WTC11 (cell line): Measurements from ENCODE around the gene FFAR2. TPM values are rescaled to one million over a fixed set of nuclear protein-coding genes. Genes with fewer than 3 reads are reported as not detected.

ENCODE experiments used
- ATAC-seq: fragments of 200-7000 bp; cut with Tn5 transposase; 2 replicates; pipeline ENCODE4 v1.10.0; 2021; ENCODE audit warnings: mild to moderate bottlenecking, moderate library complexity
- CTCF ChIA-PET: fragments of 300-600 bp; sonication (Branson Sonifier 250); formaldehyde crosslinking; loops from one replicate; lab custom pipeline; 2021; ENCODE audit warnings: antibody characterized with exemption; lab: Charles Lee
- POLR2A ChIA-PET: fragments of 350-600 bp; sonication (Branson Sonifier 250); formaldehyde crosslinking; loops from one replicate; lab custom pipeline; 2021; ENCODE audit warnings: antibody characterized with exemption; lab: Charles Lee
- DNase-seq: peaks from one replicate; pipeline ENCODE4 v3.0.0; 2021; ENCODE audit warnings: low spot score
- H3K27ac Mint-ChIP-seq: 2 replicates; pipeline ENCODE4 v1.8.0; 2021; ENCODE audit warnings: mixed read lengths
- H3K27me3 Mint-ChIP-seq: 2 replicates; pipeline ENCODE4 v1.8.0; 2021; ENCODE audit warnings: low read depth, mild to moderate bottlenecking, moderate library complexity, mixed read lengths
- H3K36me3 Mint-ChIP-seq: 2 replicates; pipeline ENCODE4 v1.8.0; 2021; ENCODE audit warnings: mixed read lengths
- H3K4me1 Mint-ChIP-seq: 2 replicates; pipeline ENCODE4 v1.8.0; 2022; ENCODE audit warnings: mixed read lengths
- H3K4me3 Mint-ChIP-seq: 2 replicates; pipeline ENCODE4 v1.8.0; 2021; ENCODE audit warnings: mild to moderate bottlenecking, moderate library complexity, mixed read lengths
- H3K9me3 Mint-ChIP-seq: 2 replicates; pipeline ENCODE4 v1.8.0; 2021; ENCODE audit warnings: mixed read lengths
- EMX1 ChIP-seq: fragments of 250-450 bp; sonication (Bioruptor Pico); IDR thresholded peaks from 2 replicates; pipeline ENCODE4 v1.8.0; 2021; ENCODE audit warnings: mild to moderate bottlenecking
- FOXJ3 ChIP-seq: sonication (generic); formaldehyde crosslinking; IDR thresholded peaks from 2 replicates; pipeline ENCODE4 v1.9.0; 2021; ENCODE audit warnings: missing genetic modification reagents, mild to moderate bottlenecking, borderline replicate concordance
- GRHL2 ChIP-seq: fragments of 250-450 bp; sonication (Bioruptor Pico); IDR thresholded peaks from 2 replicates; pipeline ENCODE4 v1.8.0; 2022; ENCODE audit warnings: mild to moderate bottlenecking, moderate library complexity; ENCODE audit not compliant: insufficient replicate concordance, severe bottlenecking
- MYBL2 ChIP-seq: sonication (generic); formaldehyde crosslinking; IDR thresholded peaks from 2 replicates; pipeline ENCODE4 v1.8.1; 2023; ENCODE audit warnings: mild to moderate bottlenecking, moderate library complexity, missing genetic modification reagents
- NFATC4 ChIP-seq: fragments of 250-450 bp; sonication (Bioruptor Pico); IDR thresholded peaks from 2 replicates; pipeline ENCODE4 v1.9.0; 2021; ENCODE audit warnings: mild to moderate bottlenecking
- NR1H2 ChIP-seq: sonication (generic); formaldehyde crosslinking; IDR thresholded peaks from 2 replicates; pipeline ENCODE4 v1.9.0; 2021; ENCODE audit warnings: mild to moderate bottlenecking, moderate library complexity, missing genetic modification reagents
- NR2C2 ChIP-seq: sonication (generic); formaldehyde crosslinking; IDR thresholded peaks from 2 replicates; pipeline ENCODE4 v1.8.0; 2022; ENCODE audit warnings: mild to moderate bottlenecking, missing genetic modification reagents
- TEAD1 ChIP-seq: sonication (generic); formaldehyde crosslinking; IDR thresholded peaks from 2 replicates; pipeline ENCODE4 v1.8.0; 2022; ENCODE audit warnings: mild to moderate bottlenecking, missing genetic modification reagents
- ZNF423 ChIP-seq: fragments of 250-450 bp; sonication (Bioruptor Pico); IDR thresholded peaks from 2 replicates; pipeline ENCODE4 v2.1.2; 2022; ENCODE audit warnings: mild to moderate bottlenecking, moderate library complexity
- ZNF671 ChIP-seq: fragments of 250-450 bp; sonication (Bioruptor Pico); IDR thresholded peaks from 2 replicates; pipeline ENCODE4 v1.8.0; 2021; ENCODE audit warnings: mild to moderate bottlenecking
- total RNA-seq: library from RNA; stranded (reverse); gene quantifications from 3 replicates; pipeline ENCODE4 v1.2.3, GENCODE V29; 2021
- TF ChIP-seq, protein P1 (sequence below): sonication (generic); formaldehyde crosslinking; IDR thresholded peaks from 2 replicates; pipeline ENCODE4 v1.8.1; 2023; ENCODE audit warnings: mild to moderate bottlenecking, missing genetic modification reagents, moderate library complexity
- TF ChIP-seq, protein P2 (sequence below): sonication (generic); formaldehyde crosslinking; IDR thresholded peaks from 2 replicates; pipeline ENCODE4 v1.8.0; 2023; ENCODE audit warnings: missing genetic modification reagents
- TF ChIP-seq, protein P3 (sequence below): sonication (generic); formaldehyde crosslinking; IDR thresholded peaks from 2 replicates; pipeline ENCODE4 v1.8.1; 2023; ENCODE audit warnings: mild to moderate bottlenecking, missing genetic modification reagents
- TF ChIP-seq, protein P4 (sequence below): sonication (generic); formaldehyde crosslinking; IDR thresholded peaks from 2 replicates; pipeline ENCODE4 v1.8.1; 2023; ENCODE audit warnings: mild to moderate bottlenecking, moderate library complexity, missing genetic modification reagents
- TF ChIP-seq, protein P5 (sequence below): sonication (generic); formaldehyde crosslinking; IDR thresholded peaks from 2 replicates; pipeline ENCODE4 v1.8.1; 2023; ENCODE audit warnings: mild to moderate bottlenecking, missing genetic modification reagents
- TF ChIP-seq, protein P6 (sequence below): sonication (generic); formaldehyde crosslinking; IDR thresholded peaks from 2 replicates; pipeline ENCODE4 v1.8.1; 2022; ENCODE audit warnings: low read depth, mild to moderate bottlenecking, moderate library complexity, missing genetic modification reagents, borderline replicate concordance
- TF ChIP-seq, protein P7 (sequence below): sonication (generic); formaldehyde crosslinking; IDR thresholded peaks from 2 replicates; pipeline ENCODE4 v1.8.1; 2023; ENCODE audit warnings: mild to moderate bottlenecking, missing genetic modification reagents, borderline replicate concordance

Gene FFAR2
- total RNA-seq, 1 experiment from 2014 or later: not detected

DNA sequence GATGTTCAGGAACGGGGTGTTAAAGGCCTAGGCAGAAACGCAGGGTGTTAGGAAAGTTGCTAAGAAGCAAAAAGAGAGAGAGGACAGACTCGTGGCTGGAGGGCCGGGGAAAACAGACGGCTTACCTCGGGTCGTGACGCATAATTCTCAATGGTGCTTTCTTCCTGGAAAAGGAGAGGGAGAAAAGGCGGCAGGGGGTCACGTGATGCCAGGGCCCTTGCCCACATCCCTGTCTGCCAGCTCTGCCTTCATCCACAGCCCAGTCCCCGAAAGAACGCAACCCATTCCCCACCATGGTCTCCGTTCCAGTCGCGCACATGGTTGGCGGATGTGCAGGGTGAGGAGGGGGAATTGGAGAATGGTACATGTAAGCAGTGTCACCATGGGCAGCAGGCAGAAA lies 40.6 kb downstream of the FFAR2 start:
- H3K36me3 Mint-ChIP-seq: no peaks in the 10 kb centered on the region
- ChIA-PET CTCF (interaction anchor here (1.6 to 4.4 kb wide), 2 partner anchors 22 to 136 kb away, joined by 4 to 19 read pairs; no protein-coding TSS in a partner anchor), POLR2A (no interaction called here)
- H3K27me3 Mint-ChIP-seq: peaks cover 28% of the 10 kb centered on the region
- TF ChIP-seq NR2C2: no peak
- TF ChIP-seq, protein P1, sequence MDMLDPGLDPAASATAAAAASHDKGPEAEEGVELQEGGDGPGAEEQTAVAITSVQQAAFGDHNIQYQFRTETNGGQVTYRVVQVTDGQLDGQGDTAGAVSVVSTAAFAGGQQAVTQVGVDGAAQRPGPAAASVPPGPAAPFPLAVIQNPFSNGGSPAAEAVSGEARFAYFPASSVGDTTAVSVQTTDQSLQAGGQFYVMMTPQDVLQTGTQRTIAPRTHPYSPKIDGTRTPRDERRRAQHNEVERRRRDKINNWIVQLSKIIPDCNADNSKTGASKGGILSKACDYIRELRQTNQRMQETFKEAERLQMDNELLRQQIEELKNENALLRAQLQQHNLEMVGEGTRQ: peak; percentile 20; the same call in 1 of the 2 replicates
- H3K4me1 Mint-ChIP-seq: no peaks in the 10 kb centered on the region
- DNase-seq: no peak
- no peak overlapping the region for H3K4me3 Mint-ChIP-seq
- no peaks in the 10 kb centered on the region for H3K9me3 Mint-ChIP-seq
- ATAC-seq: no peak
- H3K27ac Mint-ChIP-seq: no peak overlapping the region

DNA sequence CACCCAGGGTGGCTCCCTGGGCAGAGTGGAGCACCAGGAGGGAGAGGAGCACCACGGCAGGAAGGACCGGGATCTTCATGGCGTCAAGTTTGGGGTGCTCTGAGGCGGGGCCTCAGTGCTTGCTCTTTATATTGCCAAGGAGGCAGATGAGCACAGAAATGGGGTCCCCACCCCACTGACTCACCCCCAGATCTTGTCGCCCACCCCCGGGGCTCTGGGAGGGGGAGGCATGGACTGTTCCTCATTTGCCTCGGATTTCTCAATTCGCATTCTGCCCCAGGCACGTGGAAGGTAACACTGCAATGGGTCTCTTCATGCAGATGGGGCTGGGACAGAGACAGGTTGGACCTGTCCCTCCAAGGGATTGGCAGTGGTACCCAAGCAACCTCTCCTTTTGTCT lies 42.3 kb downstream of the FFAR2 start, which contains the start of gene KRTDAP:
KRTDAP (minus strand) TSS at position 101 of the 400 bp plus-strand sequence; CDS start at position 79, 22 bp downstream.
- no peaks in the 10 kb centered on the region for H3K36me3 Mint-ChIP-seq
- TF ChIP-seq ZNF423 (CRISPR knock-in tag) (no peak), MYBL2 (CRISPR knock-in tag) (no peak), FOXJ3 (no peak), NFATC4 (no peak), TEAD1 (CRISPR knock-in tag) (no peak), NR1H2 (CRISPR knock-in tag) (no peak), GRHL2 (CRISPR knock-in tag) (no peak), ZNF671 (CRISPR knock-in tag) (no peak), NR2C2 (no peak), EMX1 (CRISPR knock-in tag) (no peak)
- TF ChIP-seq, protein P2, sequence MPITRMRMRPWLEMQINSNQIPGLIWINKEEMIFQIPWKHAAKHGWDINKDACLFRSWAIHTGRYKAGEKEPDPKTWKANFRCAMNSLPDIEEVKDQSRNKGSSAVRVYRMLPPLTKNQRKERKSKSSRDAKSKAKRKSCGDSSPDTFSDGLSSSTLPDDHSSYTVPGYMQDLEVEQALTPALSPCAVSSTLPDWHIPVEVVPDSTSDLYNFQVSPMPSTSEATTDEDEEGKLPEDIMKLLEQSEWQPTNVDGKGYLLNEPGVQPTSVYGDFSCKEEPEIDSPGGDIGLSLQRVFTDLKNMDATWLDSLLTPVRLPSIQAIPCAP (CRISPR knock-in tag): no peak
- TF ChIP-seq, protein P3, sequence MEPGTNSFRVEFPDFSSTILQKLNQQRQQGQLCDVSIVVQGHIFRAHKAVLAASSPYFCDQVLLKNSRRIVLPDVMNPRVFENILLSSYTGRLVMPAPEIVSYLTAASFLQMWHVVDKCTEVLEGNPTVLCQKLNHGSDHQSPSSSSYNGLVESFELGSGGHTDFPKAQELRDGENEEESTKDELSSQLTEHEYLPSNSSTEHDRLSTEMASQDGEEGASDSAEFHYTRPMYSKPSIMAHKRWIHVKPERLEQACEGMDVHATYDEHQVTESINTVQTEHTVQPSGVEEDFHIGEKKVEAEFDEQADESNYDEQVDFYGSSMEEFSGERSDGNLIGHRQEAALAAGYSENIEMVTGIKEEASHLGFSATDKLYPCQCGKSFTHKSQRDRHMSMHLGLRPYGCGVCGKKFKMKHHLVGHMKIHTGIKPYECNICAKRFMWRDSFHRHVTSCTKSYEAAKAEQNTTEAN (CRISPR knock-in tag): no peak
- TF ChIP-seq, protein P4, sequence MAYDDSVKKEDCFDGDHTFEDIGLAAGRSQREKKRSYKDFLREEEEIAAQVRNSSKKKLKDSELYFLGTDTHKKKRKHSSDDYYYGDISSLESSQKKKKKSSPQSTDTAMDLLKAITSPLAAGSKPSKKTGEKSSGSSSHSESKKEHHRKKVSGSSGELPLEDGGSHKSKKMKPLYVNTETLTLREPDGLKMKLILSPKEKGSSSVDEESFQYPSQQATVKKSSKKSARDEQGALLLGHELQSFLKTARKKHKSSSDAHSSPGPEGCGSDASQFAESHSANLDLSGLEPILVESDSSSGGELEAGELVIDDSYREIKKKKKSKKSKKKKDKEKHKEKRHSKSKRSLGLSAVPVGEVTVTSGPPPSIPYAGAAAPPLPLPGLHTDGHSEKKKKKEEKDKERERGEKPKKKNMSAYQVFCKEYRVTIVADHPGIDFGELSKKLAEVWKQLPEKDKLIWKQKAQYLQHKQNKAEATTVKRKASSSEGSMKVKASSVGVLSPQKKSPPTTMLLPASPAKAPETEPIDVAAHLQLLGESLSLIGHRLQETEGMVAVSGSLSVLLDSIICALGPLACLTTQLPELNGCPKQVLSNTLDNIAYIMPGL (CRISPR knock-in tag): no peak
- TF ChIP-seq, protein P5, sequence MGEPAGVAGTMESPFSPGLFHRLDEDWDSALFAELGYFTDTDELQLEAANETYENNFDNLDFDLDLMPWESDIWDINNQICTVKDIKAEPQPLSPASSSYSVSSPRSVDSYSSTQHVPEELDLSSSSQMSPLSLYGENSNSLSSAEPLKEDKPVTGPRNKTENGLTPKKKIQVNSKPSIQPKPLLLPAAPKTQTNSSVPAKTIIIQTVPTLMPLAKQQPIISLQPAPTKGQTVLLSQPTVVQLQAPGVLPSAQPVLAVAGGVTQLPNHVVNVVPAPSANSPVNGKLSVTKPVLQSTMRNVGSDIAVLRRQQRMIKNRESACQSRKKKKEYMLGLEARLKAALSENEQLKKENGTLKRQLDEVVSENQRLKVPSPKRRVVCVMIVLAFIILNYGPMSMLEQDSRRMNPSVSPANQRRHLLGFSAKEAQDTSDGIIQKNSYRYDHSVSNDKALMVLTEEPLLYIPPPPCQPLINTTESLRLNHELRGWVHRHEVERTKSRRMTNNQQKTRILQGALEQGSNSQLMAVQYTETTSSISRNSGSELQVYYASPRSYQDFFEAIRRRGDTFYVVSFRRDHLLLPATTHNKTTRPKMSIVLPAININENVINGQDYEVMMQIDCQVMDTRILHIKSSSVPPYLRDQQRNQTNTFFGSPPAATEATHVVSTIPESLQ (CRISPR knock-in tag): no peak
- TF ChIP-seq, protein P6, sequence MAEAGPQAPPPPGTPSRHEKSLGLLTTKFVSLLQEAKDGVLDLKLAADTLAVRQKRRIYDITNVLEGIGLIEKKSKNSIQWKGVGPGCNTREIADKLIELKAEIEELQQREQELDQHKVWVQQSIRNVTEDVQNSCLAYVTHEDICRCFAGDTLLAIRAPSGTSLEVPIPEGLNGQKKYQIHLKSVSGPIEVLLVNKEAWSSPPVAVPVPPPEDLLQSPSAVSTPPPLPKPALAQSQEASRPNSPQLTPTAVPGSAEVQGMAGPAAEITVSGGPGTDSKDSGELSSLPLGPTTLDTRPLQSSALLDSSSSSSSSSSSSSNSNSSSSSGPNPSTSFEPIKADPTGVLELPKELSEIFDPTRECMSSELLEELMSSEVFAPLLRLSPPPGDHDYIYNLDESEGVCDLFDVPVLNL: no peak
- TF ChIP-seq, protein P7, sequence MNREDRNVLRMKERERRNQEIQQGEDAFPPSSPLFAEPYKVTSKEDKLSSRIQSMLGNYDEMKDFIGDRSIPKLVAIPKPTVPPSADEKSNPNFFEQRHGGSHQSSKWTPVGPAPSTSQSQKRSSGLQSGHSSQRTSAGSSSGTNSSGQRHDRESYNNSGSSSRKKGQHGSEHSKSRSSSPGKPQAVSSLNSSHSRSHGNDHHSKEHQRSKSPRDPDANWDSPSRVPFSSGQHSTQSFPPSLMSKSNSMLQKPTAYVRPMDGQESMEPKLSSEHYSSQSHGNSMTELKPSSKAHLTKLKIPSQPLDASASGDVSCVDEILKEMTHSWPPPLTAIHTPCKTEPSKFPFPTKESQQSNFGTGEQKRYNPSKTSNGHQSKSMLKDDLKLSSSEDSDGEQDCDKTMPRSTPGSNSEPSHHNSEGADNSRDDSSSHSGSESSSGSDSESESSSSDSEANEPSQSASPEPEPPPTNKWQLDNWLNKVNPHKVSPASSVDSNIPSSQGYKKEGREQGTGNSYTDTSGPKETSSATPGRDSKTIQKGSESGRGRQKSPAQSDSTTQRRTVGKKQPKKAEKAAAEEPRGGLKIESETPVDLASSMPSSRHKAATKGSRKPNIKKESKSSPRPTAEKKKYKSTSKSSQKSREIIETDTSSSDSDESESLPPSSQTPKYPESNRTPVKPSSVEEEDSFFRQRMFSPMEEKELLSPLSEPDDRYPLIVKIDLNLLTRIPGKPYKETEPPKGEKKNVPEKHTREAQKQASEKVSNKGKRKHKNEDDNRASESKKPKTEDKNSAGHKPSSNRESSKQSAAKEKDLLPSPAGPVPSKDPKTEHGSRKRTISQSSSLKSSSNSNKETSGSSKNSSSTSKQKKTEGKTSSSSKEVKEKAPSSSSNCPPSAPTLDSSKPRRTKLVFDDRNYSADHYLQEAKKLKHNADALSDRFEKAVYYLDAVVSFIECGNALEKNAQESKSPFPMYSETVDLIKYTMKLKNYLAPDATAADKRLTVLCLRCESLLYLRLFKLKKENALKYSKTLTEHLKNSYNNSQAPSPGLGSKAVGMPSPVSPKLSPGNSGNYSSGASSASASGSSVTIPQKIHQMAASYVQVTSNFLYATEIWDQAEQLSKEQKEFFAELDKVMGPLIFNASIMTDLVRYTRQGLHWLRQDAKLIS: no peak
- TF ChIP-seq, protein P1: no peak
- TF ChIP-seq, all 79 proteins: peak for 0
- ATAC-seq (no peak), DNase-seq (no peak)
- ChIA-PET POLR2A (interaction anchor here (0.6 kb wide), 1 partner anchor 138 kb away, joined by 3 read pairs; no protein-coding TSS in a partner anchor), CTCF (interaction anchor here (4.4 kb wide), 1 partner anchor 138 kb away, joined by 19 read pairs; no protein-coding TSS in a partner anchor)
- no peak within 1 kb of the TSS for H3K4me3 Mint-ChIP-seq
- H3K9me3 Mint-ChIP-seq: no peaks in the 10 kb centered on the region
- peaks cover 25% of the 10 kb centered on the region for H3K27me3 Mint-ChIP-seq
- H3K4me1 Mint-ChIP-seq: no peaks in the 10 kb centered on the region; the same call in 1 of the 2 replicates
- H3K27ac Mint-ChIP-seq: no peak within 1 kb of the TSS
